H9 (cell line): ENCODE data around the gene ADORA2B. TPM values are rescaled to one million over a fixed set of nuclear protein-coding genes. Genes with fewer than 3 reads are reported as not detected.
"Not testable (repeated sequence)": the region's sequence is repeated elsewhere in the genome, so short reads cannot be mapped to it uniquely, and the experiment has no call there.

Experiments used
- DNase-seq: peaks from one replicate; pipeline ENCODE4 v3.0.0-alpha.2; 2017
- H2AFZ ChIP-seq: one replicate; pipeline ENCODE4 v1.6.1; 2013; ENCODE audit warnings: mild to moderate bottlenecking, low read length, control low read depth, moderate library complexity
- H2AK5ac ChIP-seq: 2 replicates; pipeline ENCODE4 v1.6.1; 2013; ENCODE audit warnings: low read length, control low read depth, mixed read lengths; ENCODE audit not compliant: insufficient read length
- H2BK120ac ChIP-seq: one replicate; pipeline ENCODE4 v1.6.1; 2013; ENCODE audit warnings: low read depth, mild to moderate bottlenecking, low read length, control low read depth, inconsistent platforms; ENCODE audit not compliant: poor library complexity, severe bottlenecking
- H2BK12ac ChIP-seq: 2 replicates; pipeline ENCODE4 v1.6.1; 2013; ENCODE audit warnings: low read length, control low read depth, mixed read lengths, low read depth; ENCODE audit not compliant: insufficient read length
- H2BK15ac ChIP-seq: 2 replicates; pipeline ENCODE4 v1.6.1; 2013; ENCODE audit warnings: low read depth, low read length, control low read depth
- H2BK20ac ChIP-seq: one replicate; pipeline ENCODE4 v1.6.1; 2013; ENCODE audit warnings: low read depth, mild to moderate bottlenecking, low read length, control low read depth, inconsistent platforms; ENCODE audit not compliant: poor library complexity, severe bottlenecking
- H2BK5ac ChIP-seq: 2 replicates; pipeline ENCODE4 v1.6.1; 2013; ENCODE audit warnings: low read length, control low read depth, mixed read lengths; ENCODE audit not compliant: insufficient read length
- H3K14ac ChIP-seq: 2 replicates; pipeline ENCODE4 v1.6.1; 2013; ENCODE audit warnings: low read length, control low read depth; ENCODE audit not compliant: insufficient read depth
- H3K18ac ChIP-seq: 2 replicates; pipeline ENCODE4 v1.6.1; 2013; ENCODE audit warnings: low read depth, mild to moderate bottlenecking, mixed read lengths, low read length, control low read depth; ENCODE audit not compliant: insufficient read length
- H3K23ac ChIP-seq: 2 replicates; pipeline ENCODE4 v1.6.1; 2013; ENCODE audit warnings: low read length, control low read depth, mixed read lengths, low read depth; ENCODE audit not compliant: insufficient read length
- H3K23me2 ChIP-seq: 2 replicates; pipeline ENCODE4 v1.6.1; 2013; ENCODE audit warnings: low read depth, mild to moderate bottlenecking, mixed read lengths, low read length, control low read depth; ENCODE audit not compliant: insufficient read length, poor library complexity, severe bottlenecking
- H3K27ac ChIP-seq: 2 replicates; pipeline ENCODE4 v1.5.1; 2013; ENCODE audit warnings: low read length, control low read depth, mixed read lengths, low read depth; ENCODE audit not compliant: insufficient read length
- H3K27me3 ChIP-seq: 2 replicates; pipeline ENCODE4 v1.6.1; 2013; ENCODE audit warnings: low read length, control low read depth, inconsistent platforms; ENCODE audit not compliant: insufficient read depth
- H3K4ac ChIP-seq: 2 replicates; pipeline ENCODE4 v1.6.1; 2013; ENCODE audit warnings: low read depth, mild to moderate bottlenecking, control low read depth, inconsistent platforms, low read length, moderate library complexity
- H3K4me1 ChIP-seq: 2 replicates; pipeline ENCODE4 v1.6.1; 2013; ENCODE audit warnings: low read length, control low read depth, inconsistent platforms; ENCODE audit not compliant: insufficient read depth
- H3K4me2 ChIP-seq: 2 replicates; pipeline ENCODE4 v1.6.1; 2013; ENCODE audit warnings: low read length, control low read depth, mixed read lengths; ENCODE audit not compliant: insufficient read length, insufficient read depth
- H3K56ac ChIP-seq: 2 replicates; pipeline ENCODE4 v1.6.1; 2013; ENCODE audit warnings: low read depth, mild to moderate bottlenecking, mixed read lengths, low read length, control low read depth; ENCODE audit not compliant: insufficient read length
- H3K79me1 ChIP-seq: 2 replicates; pipeline ENCODE4 v1.6.1; 2013; ENCODE audit warnings: low read depth, mild to moderate bottlenecking, moderate library complexity, low read length, control low read depth, inconsistent platforms; ENCODE audit not compliant: insufficient read depth, poor library complexity, severe bottlenecking
- H3K79me2 ChIP-seq: 2 replicates; pipeline ENCODE4 v1.6.1; 2013; ENCODE audit warnings: low read length, control low read depth, inconsistent platforms; ENCODE audit not compliant: insufficient read depth
- H3K9ac ChIP-seq: 2 replicates; pipeline ENCODE4 v1.6.1; 2013; ENCODE audit warnings: low read length, control low read depth, mixed read lengths; ENCODE audit not compliant: insufficient read length; ENCODE audit errors: extremely low read depth
- H3K9me3 ChIP-seq: one replicate; pipeline ENCODE4 v1.6.1; 2013; ENCODE audit warnings: low read depth, low read length, inconsistent platforms; ENCODE audit not compliant: control insufficient read depth
- H3T11ph ChIP-seq: one replicate; pipeline ENCODE4 v1.6.1; 2013; ENCODE audit warnings: mild to moderate bottlenecking, low read length, control low read depth, inconsistent platforms
- H4K20me1 ChIP-seq: one replicate; pipeline ENCODE4 v1.6.1; 2013; ENCODE audit not compliant: control insufficient read depth, insufficient read length, insufficient read depth
- H4K5ac ChIP-seq: 2 replicates; pipeline ENCODE4 v1.6.1; 2013; ENCODE audit warnings: low read depth, mild to moderate bottlenecking, mixed read lengths, low read length, control low read depth; ENCODE audit not compliant: insufficient read length
- H4K8ac ChIP-seq: replicated peaks from 2 replicates; pipeline ENCODE4 v1.6.1; 2013; ENCODE audit warnings: low read length, control low read depth, mixed read lengths, low read depth; ENCODE audit not compliant: insufficient read length
- H4K91ac ChIP-seq: 2 replicates; pipeline ENCODE4 v1.6.1; 2013; ENCODE audit warnings: low read depth, mild to moderate bottlenecking, moderate library complexity, mixed read lengths, low read length, control low read depth; ENCODE audit not compliant: insufficient read length
- H3K27ac Mint-ChIP-seq, 3 experiments: 2 replicates in 2 of 3; 3 replicates in 1 of 3; pipeline ENCODE4 v1.8.0; 2020 to 2021; ENCODE audit warnings: mixed read lengths in 3 of 3, mild to moderate bottlenecking in 1 of 3, moderate library complexity in 1 of 3
- H3K27me3 Mint-ChIP-seq: 2 replicates; pipeline ENCODE4 v1.8.0; 2021; ENCODE audit warnings: low read depth, mild to moderate bottlenecking, moderate library complexity, mixed read lengths
- H3K36me3 Mint-ChIP-seq, 3 experiments: 2 replicates in 2 of 3; 3 replicates in 1 of 3; pipeline ENCODE4 v1.8.0; 2020 to 2021; ENCODE audit warnings: low read depth in 3 of 3, mixed read lengths in 3 of 3; ENCODE audit not compliant: insufficient read depth in 1 of 3
- H3K4me1 Mint-ChIP-seq, 2 experiments: 2 replicates each; pipeline ENCODE4 v1.8.0; 2020; ENCODE audit warnings: mixed read lengths in 2 of 2
- H3K4me3 Mint-ChIP-seq, 2 experiments: 2 replicates in 1 of 2; 3 replicates in 1 of 2; pipeline ENCODE4 v1.8.0; 2020 to 2021; ENCODE audit warnings: mild to moderate bottlenecking in 2 of 2, mixed read lengths in 2 of 2, moderate library complexity in 1 of 2
- H3K9me3 Mint-ChIP-seq, 2 experiments: 2 replicates in 1 of 2; 3 replicates in 1 of 2; pipeline ENCODE4 v1.8.0; 2020; ENCODE audit warnings: mild to moderate bottlenecking in 2 of 2, mixed read lengths in 2 of 2, moderate library complexity in 1 of 2
- WGBS: extraction: QIAGEN DNeasy Blood & Tissue Kit; methylation state at CpG from one replicate; pipeline ENCODE4 v1.1.7; 2013; ENCODE audit warnings: missing lambda C conversion rate, low lambda C conversion rate, mixed read lengths; ENCODE audit not compliant: insufficient read length; ENCODE audit errors: extremely low coverage; 5-methylcytosine and 5-hydroxymethylcytosine counted together
- total RNA-seq: library from RNA; stranded (reverse); gene quantifications from 2 replicates; pipeline ENCODE4 v1.2.1, GENCODE V29; 2021
- TF ChIP-seq, protein P1 (sequence below): fragments of 200-600 bp; sonication (generic); conservative IDR thresholded peaks from 3 replicates; pipeline ENCODE4 v1.8.0; 2021; ENCODE audit warnings: antibody characterized with exemption, mild to moderate bottlenecking

Gene ADORA2B
- total RNA-seq, 1 experiment from 2014 or later, result 3.1 TPM

DNA sequence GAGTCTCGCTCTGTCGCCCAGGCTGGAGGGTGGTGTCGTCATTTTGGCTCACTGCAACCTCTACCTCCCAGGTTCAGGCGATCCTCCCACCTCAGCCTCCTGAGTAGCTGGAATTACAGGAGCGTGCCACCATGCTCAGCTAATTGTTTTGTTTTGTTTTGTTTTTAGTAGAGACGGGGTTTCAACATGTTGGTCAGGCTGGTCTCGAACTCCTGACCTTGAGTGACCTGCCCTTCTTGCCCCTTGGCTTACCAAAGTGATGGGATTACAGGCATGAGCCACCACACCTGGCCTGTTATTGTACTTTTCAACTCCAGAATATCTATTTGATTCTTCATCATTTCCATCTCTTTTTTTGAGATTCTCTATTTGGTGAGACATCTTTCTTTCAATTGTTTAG, 9.0 kb upstream of the ADORA2B start:
- Histone ChIP-seq H2AFZ (no peak overlapping the region), H3K27ac (no peak overlapping the region)
- H3K27ac Mint-ChIP-seq, result no peak overlapping the region

DNA sequence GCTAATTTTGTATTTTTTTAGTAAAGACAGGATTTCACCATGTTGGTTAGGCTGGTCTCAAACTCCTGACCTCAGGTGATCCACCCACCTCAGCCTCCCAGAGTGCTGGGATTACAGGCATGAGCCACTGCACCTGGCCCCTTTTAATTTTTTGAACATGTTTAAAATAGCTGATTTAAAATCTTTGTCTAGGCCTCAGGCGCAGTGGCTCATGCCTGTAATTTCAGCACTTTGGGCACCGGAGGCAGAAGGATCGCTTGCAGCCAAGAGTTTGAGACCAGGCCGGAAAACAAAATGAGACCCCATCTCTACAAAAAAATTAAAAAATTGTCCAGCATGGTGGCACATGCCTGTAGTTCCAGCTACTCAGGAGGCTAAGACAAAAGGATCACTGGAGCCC, 8.4 kb upstream of the ADORA2B start:
- not testable (repeated sequence) for H3T11ph ChIP-seq, H3K4ac ChIP-seq, H2BK15ac ChIP-seq, H4K5ac ChIP-seq, H3K4me1 Mint-ChIP-seq, H3K56ac ChIP-seq, H4K8ac ChIP-seq, H3K4me3 Mint-ChIP-seq, H2AK5ac ChIP-seq, H3K36me3 Mint-ChIP-seq, H3K18ac ChIP-seq, H3K23me2 ChIP-seq, H3K14ac ChIP-seq, H3K27ac Mint-ChIP-seq, H2BK120ac ChIP-seq, H3K9ac ChIP-seq, H2BK5ac ChIP-seq, H2BK12ac ChIP-seq, H3K27ac ChIP-seq, H3K23ac ChIP-seq, H2AFZ ChIP-seq, H4K91ac ChIP-seq, H3K27me3 ChIP-seq, DNase-seq, H3K9me3 ChIP-seq, H4K20me1 ChIP-seq, H2BK20ac ChIP-seq, H3K79me2 ChIP-seq, H3K9me3 Mint-ChIP-seq, H3K4me2 ChIP-seq, H3K4me1 ChIP-seq, H3K79me1 ChIP-seq, H3K27me3 Mint-ChIP-seq
- no CpG with 5 or more reads among the region's 4 CpGs for WGBS

More for the DNA sequence above, 9.0 kb upstream of the ADORA2B start:
- H3T11ph ChIP-seq, result no peak overlapping the region
- no peak overlapping the region for H4K8ac ChIP-seq
- H3K36me3 Mint-ChIP-seq, result no peaks in the 10 kb centered on the region
- H4K20me1 ChIP-seq, result no peaks in the 10 kb centered on the region
- no peaks in the 10 kb centered on the region for H3K4me1 ChIP-seq
- no peak for DNase-seq
- H2BK120ac ChIP-seq, result no peak overlapping the region
- H3K4ac ChIP-seq, result no peak overlapping the region
- peaks cover 0 to 3% of the 10 kb centered on the region in 2 experiments; a peak in 1 of 4 replicates for H3K4me1 Mint-ChIP-seq
- no peak overlapping the region for H4K5ac ChIP-seq
- no peak overlapping the region for H3K18ac ChIP-seq
- no peak overlapping the region for H3K14ac ChIP-seq
- H3K4me3 Mint-ChIP-seq, result no peak overlapping the region
- TF ChIP-seq, protein P1, sequence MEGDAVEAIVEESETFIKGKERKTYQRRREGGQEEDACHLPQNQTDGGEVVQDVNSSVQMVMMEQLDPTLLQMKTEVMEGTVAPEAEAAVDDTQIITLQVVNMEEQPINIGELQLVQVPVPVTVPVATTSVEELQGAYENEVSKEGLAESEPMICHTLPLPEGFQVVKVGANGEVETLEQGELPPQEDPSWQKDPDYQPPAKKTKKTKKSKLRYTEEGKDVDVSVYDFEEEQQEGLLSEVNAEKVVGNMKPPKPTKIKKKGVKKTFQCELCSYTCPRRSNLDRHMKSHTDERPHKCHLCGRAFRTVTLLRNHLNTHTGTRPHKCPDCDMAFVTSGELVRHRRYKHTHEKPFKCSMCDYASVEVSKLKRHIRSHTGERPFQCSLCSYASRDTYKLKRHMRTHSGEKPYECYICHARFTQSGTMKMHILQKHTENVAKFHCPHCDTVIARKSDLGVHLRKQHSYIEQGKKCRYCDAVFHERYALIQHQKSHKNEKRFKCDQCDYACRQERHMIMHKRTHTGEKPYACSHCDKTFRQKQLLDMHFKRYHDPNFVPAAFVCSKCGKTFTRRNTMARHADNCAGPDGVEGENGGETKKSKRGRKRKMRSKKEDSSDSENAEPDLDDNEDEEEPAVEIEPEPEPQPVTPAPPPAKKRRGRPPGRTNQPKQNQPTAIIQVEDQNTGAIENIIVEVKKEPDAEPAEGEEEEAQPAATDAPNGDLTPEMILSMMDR, result no peak
- H2BK5ac ChIP-seq, result no peak overlapping the region
- WGBS, result no CpG with 5 or more reads among the region's 7 CpGs
- H2BK15ac ChIP-seq, result no peak overlapping the region
- no peak overlapping the region for H3K4me2 ChIP-seq
- no peak overlapping the region for H4K91ac ChIP-seq
- H3K9me3 ChIP-seq, result no peaks in the 10 kb centered on the region
- H3K27me3 ChIP-seq, result no peaks in the 10 kb centered on the region
- H3K23ac ChIP-seq, result no peak overlapping the region
- no peak overlapping the region for H2BK20ac ChIP-seq
- no peaks in the 10 kb centered on the region for H3K79me2 ChIP-seq
- H3K9ac ChIP-seq, result no peak overlapping the region
- no peak overlapping the region for H2AK5ac ChIP-seq
- H3K23me2 ChIP-seq, result no peaks in the 10 kb centered on the region
- H2BK12ac ChIP-seq, result no peak overlapping the region
- no peak overlapping the region for H3K56ac ChIP-seq
- no peaks in the 10 kb centered on the region; a peak in 4 of 5 replicates for H3K9me3 Mint-ChIP-seq
- H3K79me1 ChIP-seq, result no peaks in the 10 kb centered on the region
- peaks cover 6% of the 10 kb centered on the region for H3K27me3 Mint-ChIP-seq
